HK-2 (cell line): ENCODE measurements around the gene DDX49.

Experiments
- DNase-seq: peaks from one replicate; pipeline ENCODE4 v3.0.0-alpha.2; 2018; ENCODE audit not compliant: unreplicated experiment

The DDX49 gene, protein sequence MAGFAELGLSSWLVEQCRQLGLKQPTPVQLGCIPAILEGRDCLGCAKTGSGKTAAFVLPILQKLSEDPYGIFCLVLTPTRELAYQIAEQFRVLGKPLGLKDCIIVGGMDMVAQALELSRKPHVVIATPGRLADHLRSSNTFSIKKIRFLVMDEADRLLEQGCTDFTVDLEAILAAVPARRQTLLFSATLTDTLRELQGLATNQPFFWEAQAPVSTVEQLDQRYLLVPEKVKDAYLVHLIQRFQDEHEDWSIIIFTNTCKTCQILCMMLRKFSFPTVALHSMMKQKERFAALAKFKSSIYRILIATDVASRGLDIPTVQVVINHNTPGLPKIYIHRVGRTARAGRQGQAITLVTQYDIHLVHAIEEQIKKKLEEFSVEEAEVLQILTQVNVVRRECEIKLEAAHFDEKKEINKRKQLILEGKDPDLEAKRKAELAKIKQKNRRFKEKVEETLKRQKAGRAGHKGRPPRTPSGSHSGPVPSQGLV

DNA sequence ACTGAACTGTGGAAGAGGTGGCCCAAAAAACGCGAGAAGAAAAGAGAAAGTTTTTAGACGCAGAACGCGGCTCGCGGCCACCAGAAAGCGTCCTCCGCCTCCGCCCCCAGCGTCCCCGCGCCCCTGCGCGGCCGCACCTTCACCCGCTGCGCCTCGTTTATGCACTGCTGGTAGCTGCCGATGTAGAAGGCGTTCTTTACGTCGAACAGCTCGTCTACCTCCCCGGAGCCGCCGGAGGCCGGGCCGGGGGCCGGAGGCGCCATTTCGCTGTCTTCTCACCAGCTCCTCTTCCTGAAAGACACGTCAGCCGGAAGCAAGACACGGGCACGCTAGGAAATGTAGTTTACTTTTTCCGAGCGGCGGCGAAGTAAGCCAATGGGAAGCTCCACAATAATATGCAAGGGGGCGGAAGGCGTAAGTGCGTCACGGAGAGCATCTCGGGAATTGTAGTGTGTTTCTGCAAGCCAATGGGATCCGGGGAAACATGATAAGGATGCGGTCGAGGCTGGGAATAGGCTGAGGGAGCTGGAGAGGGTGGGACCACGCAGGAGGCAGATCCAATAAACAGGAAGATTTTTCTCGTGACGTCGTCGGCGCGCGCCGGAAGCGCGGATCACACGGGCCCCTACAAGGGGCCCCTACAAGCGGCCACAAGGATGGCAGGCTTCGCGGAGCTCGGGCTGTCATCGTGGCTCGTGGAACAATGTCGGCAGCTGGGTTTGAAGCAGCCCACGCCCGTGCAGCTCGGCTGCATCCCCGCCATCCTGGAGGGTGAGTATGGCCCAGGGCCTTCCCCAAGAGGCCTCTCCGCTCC, at the start of gene DDX49, which contains the start of gene COPE:
Gene DDX49, plus strand, starts transcription at position 630 of the 814 bp plus-strand sequence. Its CDS starts 27 bp downstream, at position 657.
Gene COPE, minus strand, starts transcription at position 302 of the 814 bp plus-strand sequence. Its CDS starts 39 bp downstream, at position 263.
- DNase-seq, result peak; percentile 98

DNA sequence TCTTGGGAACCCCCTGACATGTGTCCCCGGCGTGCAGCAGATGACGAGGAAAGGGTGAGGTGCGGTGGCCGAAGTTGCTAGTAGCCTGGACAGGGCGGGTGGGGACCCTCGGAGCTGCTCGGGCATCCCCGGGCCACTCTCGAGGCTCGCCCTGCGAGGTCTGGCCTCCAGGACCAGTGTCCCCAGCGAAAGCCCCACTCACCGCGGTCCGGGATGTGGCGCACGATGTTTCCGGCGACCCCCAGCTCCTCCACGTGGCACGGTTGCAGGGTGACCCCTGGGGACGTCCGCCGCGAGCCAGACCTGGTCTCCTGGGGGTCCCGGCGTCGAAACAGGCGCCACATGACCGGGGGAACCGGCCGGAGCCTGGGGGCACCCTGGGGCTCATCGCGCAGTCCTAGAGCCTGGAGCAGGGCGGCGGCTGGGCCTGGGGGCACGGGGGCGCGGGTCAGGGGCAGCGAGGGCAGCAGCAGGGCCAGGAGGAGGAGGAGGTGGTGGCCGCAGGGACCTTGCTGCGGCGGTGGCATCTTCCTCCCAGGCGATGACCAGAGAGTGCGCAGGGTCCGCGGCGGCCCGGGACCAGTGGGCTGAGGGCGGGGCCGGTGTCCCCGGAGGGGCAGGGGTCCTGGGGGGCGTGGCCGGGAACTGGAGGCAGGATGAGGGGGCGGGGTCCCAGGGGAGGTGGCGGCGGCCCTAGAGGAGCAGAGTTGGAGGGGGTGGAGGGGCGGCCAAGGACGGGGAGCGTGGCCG, 49.6 kb upstream of the DDX49 start:
- no peak for DNase-seq

DNA sequence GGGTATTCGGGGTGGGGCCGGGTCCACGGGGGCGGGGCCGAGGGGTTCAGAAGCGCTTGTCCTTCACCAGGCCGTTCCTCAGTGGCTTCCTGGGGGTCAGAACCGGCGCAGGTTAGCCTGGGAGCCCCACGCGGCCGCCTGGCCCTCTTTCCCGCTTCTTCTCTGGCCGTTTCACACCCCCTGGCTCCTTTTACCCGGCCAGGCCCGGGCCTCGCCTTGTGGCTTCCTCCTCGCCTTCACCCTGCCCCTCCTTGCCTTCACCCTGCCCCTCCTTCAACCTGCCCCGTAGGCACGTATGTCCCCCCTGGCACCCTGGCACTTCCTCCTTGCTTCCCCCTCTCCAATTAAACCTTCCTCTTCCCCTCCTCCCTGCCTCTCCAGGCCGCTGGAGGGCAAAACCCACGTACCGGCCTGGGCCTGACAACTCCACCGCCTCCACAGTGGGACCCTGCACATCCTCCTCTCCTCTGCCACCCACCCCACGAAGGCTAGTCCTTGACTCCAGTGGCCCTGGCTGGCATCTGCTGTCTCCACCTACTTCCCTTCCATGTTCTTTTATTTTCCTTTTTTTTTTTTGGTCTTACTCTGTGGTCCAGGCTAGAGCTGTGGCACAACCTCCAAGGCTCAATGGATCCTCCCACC, 48.9 kb upstream of the DDX49 start:
- no peak for DNase-seq

DNA sequence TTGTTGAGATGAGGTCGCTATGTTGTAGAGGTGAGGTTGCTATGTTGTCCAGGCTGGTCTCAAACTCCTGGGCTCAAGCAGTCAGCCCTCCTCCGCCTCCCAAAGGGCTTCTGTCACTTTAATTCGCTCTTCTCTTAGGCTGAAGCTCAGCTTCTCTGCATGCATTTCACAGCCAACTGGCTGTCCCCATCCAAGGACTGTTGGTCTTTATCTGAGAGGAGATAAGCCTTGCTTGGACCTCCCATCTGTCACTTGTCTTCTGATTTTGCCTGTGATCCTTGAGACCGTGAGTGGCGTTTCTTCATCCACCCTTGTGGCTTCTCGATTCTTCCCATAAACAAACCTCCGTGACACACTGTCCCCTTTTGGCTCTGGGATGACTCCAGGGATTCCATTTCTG, 48.0 kb upstream of the DDX49 start:
- no peak for DNase-seq

DNA sequence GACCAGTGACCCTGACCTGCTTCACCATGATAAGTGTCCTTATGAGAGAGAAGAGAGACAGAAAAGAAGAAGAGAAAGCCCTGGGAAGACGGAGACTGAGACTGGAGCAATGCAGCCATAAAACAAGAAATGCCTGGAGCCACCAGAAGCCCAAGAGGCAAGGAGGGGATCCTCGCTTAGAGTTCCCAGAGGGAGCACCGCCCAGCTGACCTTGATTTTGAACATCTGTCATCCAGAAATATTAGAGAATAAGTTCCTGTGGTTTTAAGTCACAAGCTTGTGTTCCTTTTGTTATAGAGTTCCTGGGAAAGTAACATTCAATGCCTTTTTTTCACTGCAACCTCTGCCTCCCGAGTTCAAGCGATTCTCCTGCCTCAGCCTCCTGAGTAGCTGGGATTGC, 43.8 kb upstream of the DDX49 start:
- DNase-seq, result no peak

DNA sequence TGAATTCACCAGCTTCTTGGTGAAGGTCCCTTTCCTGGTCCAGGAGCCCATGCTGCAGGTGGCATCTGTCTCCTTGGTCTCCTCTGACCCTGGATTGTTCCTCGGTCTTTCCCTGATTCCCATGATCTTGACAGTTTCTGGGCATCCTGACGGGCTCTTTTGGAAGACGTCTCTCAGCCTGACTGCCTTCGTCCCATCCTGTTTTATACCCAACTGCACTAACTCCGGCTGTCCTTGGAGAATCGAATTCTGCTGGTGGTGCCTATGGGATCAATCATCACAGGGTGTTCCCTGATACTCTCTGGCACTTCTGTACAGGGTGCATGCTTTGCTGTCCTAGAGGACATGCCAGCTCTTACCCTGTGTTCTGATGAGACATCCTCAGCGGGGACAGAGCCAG, 42.6 kb upstream of the DDX49 start:
- no peak for DNase-seq

DNA sequence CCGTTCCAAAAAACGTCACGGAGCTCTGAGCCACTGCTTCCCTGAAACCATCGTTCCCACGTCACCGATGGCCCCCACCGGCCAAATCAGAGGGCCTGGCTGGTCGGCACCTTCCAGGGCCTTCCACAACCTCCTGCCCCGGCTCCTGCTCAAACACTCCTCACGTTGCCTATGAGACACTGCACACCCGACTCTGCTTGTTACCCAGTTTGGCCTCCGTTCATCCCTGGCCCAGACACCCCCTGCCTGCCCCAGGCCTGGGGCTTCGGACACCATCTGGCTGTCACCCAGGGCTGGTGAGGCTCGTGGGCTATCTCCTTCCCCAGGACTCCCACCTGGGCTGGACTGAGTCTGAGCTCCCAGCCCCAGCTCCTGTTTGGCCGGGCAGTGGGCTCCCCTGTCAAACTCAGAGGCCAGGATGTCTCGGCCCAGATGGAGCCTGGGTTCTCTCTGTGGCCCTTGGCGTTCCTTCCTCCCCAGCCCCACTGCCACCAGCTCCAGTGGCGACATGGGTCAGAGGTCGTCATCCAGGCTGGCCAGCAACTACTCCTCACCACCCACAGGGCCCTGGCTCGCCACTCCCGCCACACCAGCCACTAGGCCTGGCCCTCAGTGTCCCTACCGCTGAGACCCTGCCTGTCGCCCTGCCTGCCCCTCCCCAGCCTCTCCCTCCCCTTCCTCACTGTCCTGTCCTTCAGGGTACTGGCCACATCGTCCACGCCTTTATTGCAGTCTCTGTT, 41.3 kb upstream of the DDX49 start:
- DNase-seq, result no peak

DNA sequence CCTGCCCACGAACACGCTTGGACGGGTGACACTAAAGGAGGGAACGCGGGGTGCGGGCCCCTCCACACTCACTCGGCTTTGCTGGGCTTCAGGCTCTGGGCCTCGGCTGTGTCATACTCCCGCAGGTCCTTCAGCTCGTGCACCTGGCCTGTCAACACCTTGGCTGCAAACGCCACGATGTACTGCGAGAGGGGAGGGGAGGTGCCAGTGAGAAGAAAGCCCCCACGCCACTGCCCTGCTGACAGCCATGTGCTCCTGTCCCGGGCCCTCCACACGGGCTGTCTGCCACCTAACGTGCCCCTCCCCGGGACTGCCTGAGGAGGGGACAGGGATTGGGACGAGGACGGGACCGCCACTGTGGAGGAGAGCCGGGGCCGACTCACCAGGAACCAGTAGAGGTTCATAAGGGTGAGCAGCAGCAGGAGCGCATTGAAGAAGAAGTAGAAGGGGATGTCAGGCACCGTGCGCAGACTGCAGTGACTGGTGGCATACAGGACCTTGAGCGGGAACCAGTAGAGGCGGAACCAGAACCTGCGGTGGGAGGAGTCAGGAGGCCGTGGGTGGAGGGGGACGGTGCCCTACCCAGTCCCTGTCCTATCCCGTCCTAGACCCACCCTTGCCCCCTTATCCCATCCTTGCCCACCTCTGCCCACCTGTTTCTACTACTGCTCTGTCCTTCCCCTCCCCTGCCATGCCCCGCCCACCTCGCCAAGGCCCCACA, 40.5 kb upstream of the DDX49 start:
- no peak for DNase-seq

DNA sequence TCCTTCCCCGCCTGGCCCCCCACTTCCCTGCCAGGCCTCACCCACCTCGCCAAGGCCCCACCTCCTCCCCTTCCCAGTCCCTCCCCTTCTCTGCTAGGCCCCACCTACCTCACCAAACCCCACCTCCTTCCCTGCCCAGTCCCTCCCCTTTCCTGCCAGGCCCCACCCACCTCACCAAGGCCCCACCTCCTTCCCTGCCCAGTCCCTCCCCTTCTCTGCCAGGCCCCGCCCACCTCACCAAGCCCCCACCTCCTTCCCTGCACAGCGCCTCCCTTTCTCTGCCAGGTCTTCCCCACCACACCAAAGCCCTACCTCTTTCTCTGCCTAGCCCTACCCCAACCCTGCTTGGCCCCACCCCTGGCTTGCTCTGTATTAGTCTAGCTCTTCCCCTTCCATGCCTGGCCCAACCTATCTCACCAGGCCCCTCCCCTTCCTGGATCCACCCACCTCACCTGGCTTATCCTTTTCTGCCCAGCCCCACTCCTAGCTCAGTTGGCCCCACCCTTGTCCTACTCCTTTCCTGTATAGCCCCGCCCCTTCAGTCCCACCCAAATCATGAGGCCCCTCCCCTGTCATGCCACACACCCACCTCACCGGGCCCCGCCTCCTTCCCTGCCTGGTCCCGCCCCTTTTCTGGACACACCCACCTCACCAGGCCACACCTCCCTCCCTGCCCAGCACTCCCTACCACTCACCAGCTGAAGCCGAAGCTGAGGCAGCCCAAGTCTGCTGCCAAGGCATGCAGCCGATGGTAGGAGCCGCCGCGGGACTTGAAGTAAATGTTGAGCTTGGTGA, 39.7 kb upstream of the DDX49 start:
- DNase-seq, result peak; percentile 35

DNA sequence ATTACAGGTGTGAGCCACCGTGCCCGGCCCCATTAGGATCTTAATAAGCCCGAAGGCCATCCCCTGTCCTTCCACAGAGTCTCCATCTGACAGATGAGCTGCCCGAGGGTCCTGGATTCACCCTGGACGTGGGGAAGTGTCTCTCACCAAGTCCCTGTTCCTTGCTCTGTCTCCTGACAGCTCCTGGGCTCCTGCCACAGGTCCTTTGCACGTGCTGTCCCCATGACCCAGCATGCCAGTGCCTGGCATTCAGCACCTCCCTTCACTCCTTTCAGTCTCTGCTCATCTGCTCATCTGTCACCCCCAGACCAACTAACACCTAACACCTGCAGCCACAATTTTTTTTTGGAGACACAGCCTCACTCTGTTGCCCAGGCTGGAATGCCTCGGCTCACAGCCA, 38.0 kb upstream of the DDX49 start:
- DNase-seq, result no peak

DNA sequence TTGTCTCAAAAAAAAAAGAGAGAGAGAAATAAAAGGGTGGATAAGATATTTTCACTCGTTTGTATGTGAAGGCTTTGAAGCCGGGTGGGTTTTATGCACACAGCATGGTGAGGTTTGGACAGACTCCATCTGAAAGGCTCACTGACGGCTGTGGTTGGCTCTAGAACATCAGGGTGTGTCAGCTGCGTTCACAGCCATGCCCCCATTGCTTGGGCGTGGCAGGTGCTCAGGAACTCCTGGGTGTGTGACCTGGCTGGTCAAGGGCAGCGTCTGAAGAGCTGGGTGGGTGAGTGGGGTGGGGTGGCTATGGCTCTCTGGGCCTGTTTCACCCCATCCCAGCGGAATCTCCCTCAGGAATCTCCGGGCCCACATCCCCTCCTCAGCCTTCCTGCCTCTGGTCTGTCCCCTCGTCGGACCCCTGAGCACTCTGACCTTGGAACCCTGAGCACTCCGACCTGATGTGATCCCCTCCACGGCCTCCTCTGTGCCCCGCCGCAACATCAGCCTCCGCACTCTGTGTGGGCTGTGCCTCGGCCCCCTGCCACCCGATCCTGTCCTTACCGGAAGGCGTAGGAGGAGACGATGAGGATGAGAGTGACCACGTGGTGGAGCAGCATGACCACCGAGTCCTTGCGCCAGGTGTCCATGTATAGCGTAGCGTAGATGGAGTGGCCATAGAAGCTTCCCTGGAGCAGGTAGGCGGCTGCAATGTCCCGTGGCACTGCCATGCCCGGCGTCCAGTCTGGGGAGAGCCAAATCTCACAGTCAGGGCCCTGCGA, 35.8 kb upstream of the DDX49 start:
- DNase-seq, result no peak

DNA sequence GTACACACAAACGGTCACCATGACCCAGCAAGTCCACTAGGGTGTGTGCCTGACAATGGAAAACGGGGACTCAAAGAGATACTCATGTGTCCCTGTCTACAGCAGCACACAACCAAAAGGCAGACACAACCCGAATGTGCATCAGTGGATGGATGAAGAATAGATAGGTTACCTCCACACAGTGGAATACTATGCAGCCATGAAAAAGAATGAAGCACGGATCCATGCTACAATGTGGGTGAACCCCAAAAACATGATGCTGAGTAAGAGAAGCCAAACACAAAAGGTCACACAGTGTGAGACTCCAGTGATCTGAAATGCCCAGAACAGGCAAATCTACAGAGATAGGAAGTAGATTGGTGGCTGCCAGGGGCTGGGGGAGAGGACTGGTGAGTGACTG, 32.5 kb upstream of the DDX49 start:
- no peak for DNase-seq

DNA sequence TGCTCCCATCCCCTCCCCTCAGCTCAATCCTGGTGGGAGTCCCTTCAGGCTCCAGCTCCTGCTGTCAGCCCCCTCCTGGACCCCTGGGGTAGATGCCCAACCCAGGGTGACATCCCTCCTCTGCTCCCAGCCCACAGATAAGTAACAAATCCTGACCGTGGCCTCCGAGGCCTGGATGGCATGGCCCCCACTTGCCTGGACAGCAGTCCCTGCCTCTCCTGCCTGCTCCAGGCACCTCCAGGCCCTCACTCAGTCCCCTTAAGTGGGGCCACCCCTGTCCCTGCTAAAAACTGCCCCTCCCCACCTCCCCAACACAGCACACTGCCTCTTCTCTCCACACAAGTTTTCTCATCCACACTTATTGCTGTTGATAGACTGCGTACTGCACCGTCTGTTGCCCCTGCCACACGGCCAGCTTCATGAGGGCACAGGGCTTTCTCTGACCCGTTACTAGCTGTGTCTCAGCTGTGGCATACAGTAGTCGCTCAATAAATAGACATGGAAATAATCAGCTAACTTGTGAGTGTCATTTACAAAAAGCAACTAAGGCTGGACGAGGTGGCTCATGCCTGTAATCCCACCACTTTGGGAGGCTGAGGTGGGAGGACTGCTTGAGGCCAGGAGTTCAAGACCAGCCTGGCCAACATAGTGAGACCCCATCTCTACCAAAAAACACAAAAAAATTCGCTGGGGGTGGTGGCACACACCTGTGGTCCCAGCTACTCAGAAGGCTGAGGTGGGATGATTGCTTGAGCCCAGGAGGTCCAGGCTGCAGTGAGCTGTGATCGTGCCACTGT, 29.4 kb upstream of the DDX49 start:
- no peak for DNase-seq

DNA sequence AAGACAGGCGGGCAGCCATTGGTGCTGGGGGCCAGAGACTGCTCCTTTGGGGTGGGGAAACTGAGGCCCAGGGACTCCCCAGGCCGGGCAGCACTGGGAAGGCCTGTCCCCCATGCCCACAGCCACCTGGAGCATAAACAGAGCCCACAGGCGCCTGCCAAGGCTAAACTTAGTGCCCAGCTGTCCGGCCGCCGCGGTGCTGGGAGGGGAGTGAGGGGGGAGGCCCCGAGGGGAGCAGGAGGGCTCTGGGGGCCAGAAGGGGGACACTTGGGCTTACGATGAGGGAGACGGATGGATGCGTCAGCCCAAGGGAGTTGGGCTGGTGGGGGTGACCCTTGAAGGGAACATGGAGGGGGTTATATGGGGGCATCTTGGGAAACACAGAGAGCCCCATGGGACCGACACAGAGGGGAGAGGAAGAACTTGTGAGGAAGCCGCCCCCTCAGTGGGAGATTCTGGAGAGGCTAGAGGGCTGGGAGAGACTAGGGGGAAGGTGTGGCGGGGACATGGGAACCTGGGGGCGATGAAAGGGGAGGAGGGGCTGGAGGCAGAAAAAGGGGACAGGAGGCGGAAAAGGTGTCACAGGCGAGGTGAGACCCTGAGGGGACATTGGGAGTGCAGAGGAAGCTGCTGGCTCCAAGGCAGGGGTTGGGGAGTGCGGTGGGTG, 25.8 kb upstream of the DDX49 start:
- no peak for DNase-seq

DNA sequence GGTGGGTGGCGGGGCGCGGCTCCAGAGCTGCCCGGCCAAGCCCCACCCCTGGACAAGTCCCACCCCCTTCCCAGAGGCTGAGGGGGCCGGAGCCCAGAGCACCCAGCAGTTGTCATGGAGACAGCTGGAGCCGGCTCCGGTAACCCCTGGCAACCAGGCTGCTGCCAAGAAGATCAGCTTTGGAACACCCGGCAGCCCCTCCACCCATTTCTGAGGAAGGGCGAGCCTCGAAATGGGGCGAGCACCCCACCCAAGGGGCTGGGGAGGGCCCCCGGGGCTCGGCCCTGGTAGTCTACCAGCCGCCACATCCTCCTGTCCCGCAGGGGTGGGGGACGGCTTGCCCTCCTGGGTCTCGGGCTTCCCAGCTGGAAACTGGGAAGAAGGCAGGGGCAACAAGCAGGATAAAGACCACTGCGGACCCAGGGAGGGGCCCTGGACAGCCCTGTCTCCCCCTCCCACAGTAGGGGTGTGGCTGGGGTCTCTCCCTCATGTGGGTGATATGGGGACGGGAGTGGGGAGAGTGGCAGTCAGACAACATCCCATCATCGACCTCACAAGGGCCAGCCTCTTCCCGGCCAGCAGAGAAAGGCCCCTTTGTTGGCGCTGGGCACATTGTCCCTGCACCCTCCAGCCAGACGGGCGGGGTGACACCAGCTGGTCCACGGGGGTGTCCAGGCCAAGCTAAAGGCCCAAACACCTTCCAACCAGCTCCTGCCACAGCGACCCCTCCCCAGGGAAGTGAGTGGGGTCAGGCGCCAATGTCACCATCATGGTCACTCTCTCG, 25.1 kb upstream of the DDX49 start:
- no peak for DNase-seq
